HG03159 (cell line): ENCODE measurements around the gene PIP4K2C.

Source experiments
- ATAC-seq: cut with Tn5 transposase; IDR thresholded peaks from one replicate; pipeline ENCODE4 v1.9.1; 2021; ENCODE audit warnings: mild to moderate bottlenecking, moderate library complexity; ENCODE audit not compliant: unreplicated experiment

The PIP4K2C gene

DNA sequence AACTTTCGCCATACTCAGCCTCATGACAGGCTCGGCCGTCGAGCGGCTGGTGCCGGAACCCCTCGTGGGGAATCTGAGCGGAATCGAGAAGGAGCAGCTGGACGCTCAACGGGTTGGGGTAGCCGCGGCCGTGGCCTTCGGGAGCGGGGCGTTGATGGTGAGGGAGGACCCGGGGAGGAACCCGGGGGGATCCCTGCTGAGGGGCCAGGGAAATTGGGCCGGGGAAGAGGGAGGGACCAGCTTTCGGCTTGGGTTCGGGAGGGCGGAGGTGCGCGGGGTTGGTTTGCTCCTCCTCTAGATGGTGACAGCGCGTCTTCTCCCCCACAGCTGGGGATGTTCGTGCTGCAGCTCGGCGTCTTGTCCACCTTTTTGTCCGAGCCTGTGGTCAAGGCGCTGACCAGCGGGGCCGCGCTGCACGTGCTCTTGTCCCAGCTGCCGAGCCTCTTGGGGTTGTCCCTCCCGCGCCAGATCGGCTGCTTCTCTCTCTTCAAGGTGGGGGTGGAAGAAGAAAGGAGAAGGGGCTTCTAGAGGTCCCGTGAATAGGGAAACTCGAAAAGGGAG is 30.0 kb downstream of the PIP4K2C start:
- no peak for ATAC-seq

DNA sequence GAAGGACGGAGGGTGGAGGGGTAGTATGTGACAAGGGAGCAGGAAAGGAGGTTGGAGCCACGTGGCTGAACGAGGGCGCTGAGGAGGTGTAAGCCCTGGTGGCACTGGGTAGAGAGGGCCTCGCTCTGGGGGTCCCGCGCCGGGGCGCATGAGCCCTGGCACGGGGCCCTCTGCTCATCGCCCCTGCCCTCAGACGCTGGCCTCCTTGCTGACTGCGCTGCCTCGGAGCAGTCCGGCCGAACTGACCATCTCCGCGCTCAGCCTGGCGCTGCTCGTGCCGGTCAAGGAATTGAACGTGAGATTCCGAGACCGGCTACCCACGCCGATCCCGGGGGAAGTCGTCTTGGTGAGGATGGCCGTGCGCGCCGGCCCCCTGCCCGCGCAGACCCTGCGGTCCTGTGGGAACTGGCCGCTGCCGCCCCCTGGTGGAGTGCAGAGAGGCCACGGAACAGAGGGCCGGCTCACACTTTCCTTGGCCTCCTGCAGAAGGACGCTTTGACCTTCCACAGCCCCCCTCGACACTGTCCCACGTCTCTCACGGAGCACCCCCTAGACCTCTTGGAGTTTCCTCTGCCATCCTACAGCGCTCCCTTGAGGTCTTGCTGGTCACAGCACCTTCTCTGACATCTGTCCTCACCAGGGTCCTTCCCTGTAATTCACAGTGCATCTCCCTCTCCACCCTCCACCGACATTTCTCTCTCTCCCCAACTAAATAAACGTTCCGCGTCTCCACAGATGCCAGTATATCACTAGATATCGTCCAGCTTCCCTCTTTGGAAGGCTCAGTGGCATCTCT is 30.7 kb downstream of the PIP4K2C start:
- ATAC-seq: peak; percentile 55

- no peak for ATAC-seq
These were observed 31.6 kb downstream of the PIP4K2C start for GRCh38 chr12:57622293-57623245.

DNA sequence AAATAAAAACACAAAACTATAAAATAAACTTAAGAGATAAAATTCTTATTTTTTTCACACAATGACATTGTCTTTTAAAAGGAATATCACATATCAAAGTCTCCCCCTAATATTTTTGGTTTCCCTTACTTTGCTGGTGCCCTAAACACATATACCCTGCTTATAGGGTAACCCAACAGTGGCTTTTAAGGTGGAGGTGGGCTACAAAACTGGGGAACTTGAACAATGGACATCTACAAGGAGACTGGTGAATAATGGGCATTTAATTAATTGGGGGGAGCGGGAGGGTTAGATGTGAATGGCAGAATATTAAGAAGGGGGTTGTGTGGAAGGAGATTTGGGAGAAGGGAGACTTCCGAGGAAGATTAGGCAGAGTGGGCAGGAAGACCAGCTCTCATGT is 32.4 kb downstream of the PIP4K2C start:
- no peak for ATAC-seq

- no peak for ATAC-seq
These were observed 32.9 kb downstream of the PIP4K2C start for GRCh38 chr12:57623811-57624390.

- no peak for ATAC-seq
These were observed 33.6 kb downstream of the PIP4K2C start for GRCh38 chr12:57624441-57625220.

GRCh38 chr12:57625261-57626032 is 34.5 kb downstream of the PIP4K2C start:
- ATAC-seq: no peak

DNA sequence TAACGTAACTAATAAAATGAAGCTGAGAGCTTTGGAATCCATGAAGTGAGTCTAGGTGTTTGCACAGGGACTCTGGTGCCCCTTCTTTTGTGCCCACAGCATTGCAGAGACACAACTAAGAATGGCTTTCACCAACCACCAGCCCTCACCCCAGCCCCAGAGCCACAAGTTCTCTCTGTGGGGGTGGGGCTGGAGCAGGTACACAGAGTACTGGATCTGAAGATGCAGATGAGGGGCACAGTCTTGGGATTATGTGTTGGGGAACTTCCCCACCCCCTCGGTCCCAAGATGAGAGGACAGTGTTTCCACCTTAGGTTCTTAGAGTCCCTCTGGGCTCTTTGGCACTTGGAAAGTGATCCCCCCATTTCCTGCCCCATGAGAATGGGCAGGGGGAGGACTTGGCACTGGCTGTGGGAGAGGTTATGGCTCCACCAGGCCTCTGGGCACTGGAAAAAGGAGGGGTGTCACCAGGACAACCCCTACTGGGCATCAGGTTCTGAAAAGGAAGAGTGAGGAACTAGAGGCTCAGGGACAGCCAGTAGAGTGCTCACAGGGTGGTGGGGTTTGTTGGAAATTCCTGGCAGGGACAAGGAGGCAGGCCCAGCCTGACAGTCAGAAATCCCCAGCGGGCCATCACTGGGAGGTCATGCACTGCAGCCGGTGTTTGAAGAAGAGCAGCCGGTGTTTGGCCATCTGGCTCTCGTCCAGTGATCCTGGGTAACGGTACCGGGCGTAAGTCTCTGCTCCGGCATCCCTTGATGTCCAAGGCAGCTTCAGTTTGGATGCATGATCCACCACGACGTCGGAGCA is 35.3 kb downstream of the PIP4K2C start:
- ATAC-seq: no peak

GRCh38 chr12:57626921-57627445 is 36.0 kb downstream of the PIP4K2C start:
- no peak for ATAC-seq

- ATAC-seq: no peak
These were observed 36.7 kb downstream of the PIP4K2C start for GRCh38 chr12:57627501-57628279.

- no peak for ATAC-seq
These were observed 37.5 kb downstream of the PIP4K2C start for GRCh38 chr12:57628280-57629191.

- ATAC-seq: no peak
These were observed 39.0 kb downstream of the PIP4K2C start for GRCh38 chr12:57629897-57630471.

DNA sequence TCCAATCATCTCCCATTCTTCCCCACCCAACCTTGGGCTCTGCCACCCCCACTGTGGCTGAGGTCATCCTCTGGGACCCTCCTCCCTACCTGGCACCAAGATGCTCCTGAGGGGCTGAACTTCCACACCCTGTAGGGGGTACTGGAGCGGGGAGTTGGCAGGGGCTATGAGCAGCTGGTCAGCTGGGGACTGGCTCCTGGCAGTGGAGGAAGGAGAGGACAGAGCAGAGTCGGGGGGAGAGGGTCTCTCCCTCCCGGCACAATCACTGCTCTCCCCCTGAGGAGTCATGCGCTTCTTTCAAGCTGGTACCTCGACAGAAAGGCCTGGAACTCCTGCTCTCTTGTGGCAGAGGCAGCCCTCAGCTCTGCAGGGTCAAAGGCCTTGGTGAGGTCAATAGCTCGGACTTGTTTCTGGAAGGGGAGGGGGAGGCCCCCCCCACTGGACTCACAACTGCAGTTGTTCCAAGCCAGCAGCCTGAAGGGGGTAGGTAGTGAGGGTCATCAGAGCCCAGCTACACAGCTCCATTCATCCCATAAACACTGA is 40.0 kb downstream of the PIP4K2C start:
- no peak for ATAC-seq

GRCh38 chr12:57631566-57632072 is 40.6 kb downstream of the PIP4K2C start:
- no peak for ATAC-seq

DNA sequence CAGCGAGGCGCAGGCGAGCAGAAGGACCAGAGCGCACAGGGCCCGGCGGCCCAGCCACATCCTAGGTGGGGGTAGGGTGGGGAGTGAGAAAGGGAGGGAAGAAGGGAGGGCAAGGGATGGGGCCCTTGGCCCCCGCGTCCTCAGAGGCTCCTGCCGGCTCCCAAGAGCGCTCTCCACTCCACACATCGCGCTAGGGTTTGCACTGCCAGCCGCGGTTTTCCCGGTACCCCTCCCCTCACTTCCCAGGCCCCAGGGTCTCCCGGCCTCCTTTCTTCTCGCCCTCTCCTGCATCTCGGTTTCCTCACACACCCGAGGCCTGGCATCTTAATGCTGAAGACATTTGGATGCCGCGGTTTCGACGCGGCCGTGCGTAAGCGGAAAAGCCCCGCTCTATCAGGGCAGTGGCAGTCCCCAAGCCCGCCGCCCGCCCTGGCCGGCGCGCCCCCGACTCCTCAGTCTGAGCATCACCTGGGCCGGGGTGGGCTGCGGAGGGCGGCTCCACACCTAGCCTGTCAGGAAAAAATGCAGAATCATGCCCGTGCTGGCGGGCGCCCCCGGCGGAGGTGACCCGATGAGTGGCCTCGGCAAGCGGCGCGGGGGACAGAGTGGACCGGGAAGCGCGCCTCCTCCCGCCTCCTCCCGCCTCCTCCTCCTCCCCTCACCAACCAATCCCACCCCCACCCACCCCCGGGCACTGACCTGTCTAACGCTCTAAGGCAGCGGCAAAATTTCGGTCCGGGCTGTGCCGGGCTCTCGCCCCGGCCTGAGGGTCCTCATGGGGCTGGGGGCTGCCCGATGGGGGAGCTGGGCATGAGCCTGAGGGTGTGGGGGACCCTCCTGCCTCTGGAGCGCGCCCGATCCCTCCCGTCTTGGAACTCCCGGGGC is 41.3 kb downstream of the PIP4K2C start:
- peak; percentile 19 for ATAC-seq
